ENCODE results near the gene CACNB2.
"Not testable (repeated sequence)": the region's sequence is repeated elsewhere in the genome, so short reads cannot be mapped to it uniquely, and the experiment has no call there.

Gene CACNB2

GRCh38 chr10:18577823-18578685 lies 437.8 kb downstream of the CACNB2 start:
- DNase-seq: no peak

GRCh38 chr10:18582803-18583202 lies 442.6 kb downstream of the CACNB2 start:
- no peak for DNase-seq

- no peak for DNase-seq
These were observed 443.5 kb downstream of the CACNB2 start for GRCh38 chr10:18583575-18584270.

- not testable (repeated sequence) for DNase-seq
These were observed 446.4 kb downstream of the CACNB2 start for GRCh38 chr10:18586637-18587036.

- DNase-seq: not testable (repeated sequence)
These were observed 450.9 kb downstream of the CACNB2 start for GRCh38 chr10:18591141-18591540.
